H1 (cell line): ENCODE results near the gene PDE4B. TPM values are rescaled to one million over a fixed set of nuclear protein-coding genes. Genes with fewer than 3 reads are reported as not detected.

ENCODE experiments used
- CTCF ChIA-PET: fragments of 300-600 bp; sonication (Branson Sonifier 250); formaldehyde crosslinking; loops from one replicate; lab custom pipeline; 2021; ENCODE audit not compliant: partially characterized antibody; lab: Charles Lee
- POLR2A ChIA-PET: fragments of 300-600 bp; sonication (Branson Sonifier 250); formaldehyde crosslinking; loops from one replicate; lab custom pipeline; 2021; ENCODE audit warnings: inconsistent platforms; ENCODE audit not compliant: partially characterized antibody; lab: Charles Lee
- DNase-seq, 2 experiments: peaks; one replicate each; pipeline versions ENCODE4 v3.0.0 to v3.0.0-alpha.2; 2010 to 2022; ENCODE audit warnings: low spot score in 2 of 2, low read depth in 1 of 2, mixed read lengths in 1 of 2
- FAIRE-seq: peaks from 2 replicates; lab custom pipeline; 2011; peaks lifted over from hg19 to GRCh38; lab: Jason Lieb, UNC
- H2AFZ ChIP-seq: 2 replicates; pipeline ENCODE4 v1.8.1; 2012; ENCODE audit warnings: low read length, inconsistent platforms
- H2AK5ac ChIP-seq: 2 replicates; pipeline ENCODE4 v1.6.1; 2013; ENCODE audit warnings: low read depth, low read length
- H2BK120ac ChIP-seq: replicated peaks from 2 replicates; pipeline ENCODE3; 2013; ENCODE audit warnings: low read depth, low read length, inconsistent platforms
- H2BK12ac ChIP-seq: 2 replicates; pipeline ENCODE4 v1.6.1; 2013; ENCODE audit warnings: low read depth, low read length
- H2BK15ac ChIP-seq: 2 replicates; pipeline ENCODE4 v1.6.1; 2013; ENCODE audit warnings: low read length
- H2BK20ac ChIP-seq: 2 replicates; pipeline ENCODE4 v1.6.1; 2013; ENCODE audit warnings: low read length
- H2BK5ac ChIP-seq: 2 replicates; pipeline ENCODE4 v1.6.1; 2013; ENCODE audit warnings: low read depth, low read length
- H3K14ac ChIP-seq: 2 replicates; pipeline ENCODE4 v1.6.1; 2013; ENCODE audit warnings: inconsistent platforms; ENCODE audit not compliant: insufficient read length
- H3K18ac ChIP-seq: 2 replicates; pipeline ENCODE4 v1.6.1; 2013; ENCODE audit warnings: low read length; ENCODE audit errors: extremely low read depth
- H3K23ac ChIP-seq: 2 replicates; pipeline ENCODE4 v1.6.1; 2013; ENCODE audit warnings: inconsistent platforms; ENCODE audit not compliant: insufficient read length
- H3K23me2 ChIP-seq: 2 replicates; pipeline ENCODE4 v1.6.1; 2013; ENCODE audit warnings: low read depth, low read length
- H3K27ac ChIP-seq: 2 replicates; pipeline ENCODE4 v1.6.1; 2011; ENCODE audit warnings: low read depth, low read length, inconsistent platforms
- H3K27me3 ChIP-seq, 4 experiments: replicated peaks in 1 of 4; 1 replicate in 1 of 4; 2 replicates in 3 of 4; pipeline versions ENCODE4 v1.6.1 to v1.8.1; 2011 to 2013; ENCODE audit warnings: low read length in 3 of 4, mild to moderate bottlenecking in 3 of 4, inconsistent platforms in 2 of 4, mixed read lengths in 2 of 4, moderate library complexity in 1 of 4; ENCODE audit not compliant: control insufficient read depth in 3 of 4, insufficient read depth in 3 of 4; ENCODE audit errors: extremely low read depth in 1 of 4
- H3K36me3 ChIP-seq, 4 experiments: 2 replicates each; pipeline versions ENCODE4 v1.6.1 to v1.8.1; 2011 to 2013; ENCODE audit warnings: mild to moderate bottlenecking in 4 of 4, low read length in 3 of 4, moderate library complexity in 2 of 4, control low read depth in 1 of 4, inconsistent platforms in 1 of 4; ENCODE audit not compliant: insufficient read depth in 4 of 4, control insufficient read depth in 2 of 4
- H3K4ac ChIP-seq: replicated peaks from 2 replicates; pipeline ENCODE3; 2013; ENCODE audit warnings: low read length, low read depth, mixed read lengths, inconsistent platforms; ENCODE audit not compliant: insufficient read length
- H3K4me1 ChIP-seq, 4 experiments: replicated peaks in 1 of 4; 1 replicate in 1 of 4; 2 replicates in 3 of 4; pipeline versions ENCODE4 v1.6.1 to v1.8.1; 2011 to 2013; ENCODE audit warnings: low read length in 3 of 4, inconsistent platforms in 2 of 4, mixed read lengths in 1 of 4; ENCODE audit not compliant: insufficient read depth in 4 of 4, control insufficient read depth in 3 of 4
- H3K4me2 ChIP-seq, 2 experiments: 2 replicates each; pipeline versions ENCODE4 v1.6.1 to v1.8.1; 2011 to 2013; ENCODE audit warnings: low read depth in 2 of 2, low read length in 2 of 2, control low read depth in 1 of 2, inconsistent platforms in 1 of 2, mild to moderate bottlenecking in 1 of 2; ENCODE audit not compliant: insufficient read depth in 1 of 2
- H3K4me3 ChIP-seq, 4 experiments: fragments of 200-600, 300-600 bp in 1 of 4; sonication (generic), shearing (Covaris generic), sonication (Bioruptor Twin) in 1 of 4; 2 replicates each; pipeline versions ENCODE4 v1.5.1 to v1.8.1; 2011 to 2016; ENCODE audit warnings: low read length in 4 of 4, low read depth in 3 of 4, control low read depth in 2 of 4, inconsistent platforms in 2 of 4, mild to moderate bottlenecking in 2 of 4, mixed read lengths in 1 of 4, moderate library complexity in 1 of 4; ENCODE audit not compliant: insufficient read depth in 2 of 4; ENCODE audit errors: extremely low read depth in 1 of 4
- H3K56ac ChIP-seq: replicated peaks from 2 replicates; pipeline ENCODE3; 2013; ENCODE audit warnings: low read depth, mild to moderate bottlenecking, mixed read lengths, low read length, inconsistent platforms; ENCODE audit not compliant: insufficient read length
- H3K79me1 ChIP-seq: 2 replicates; pipeline ENCODE4 v1.6.1; 2013; ENCODE audit warnings: low read depth, low read length, control low read depth
- H3K79me2 ChIP-seq, 2 experiments: 2 replicates each; pipeline versions ENCODE4 v1.6.1 to v1.8.1; 2012 to 2013; ENCODE audit warnings: low read length in 2 of 2, mild to moderate bottlenecking in 2 of 2, inconsistent platforms in 1 of 2; ENCODE audit not compliant: insufficient read depth in 2 of 2, control insufficient read depth in 1 of 2
- H3K9ac ChIP-seq, 4 experiments: replicated peaks in 1 of 4; 1 replicate in 1 of 4; 2 replicates in 3 of 4; pipeline versions ENCODE4 v1.6.1 to v1.8.1; 2011 to 2013; ENCODE audit warnings: low read depth in 3 of 4, low read length in 3 of 4, control low read depth in 2 of 4, mild to moderate bottlenecking in 2 of 4, moderate library complexity in 2 of 4, inconsistent platforms in 1 of 4; ENCODE audit errors: extremely low read depth in 1 of 4
- H3K9me3 ChIP-seq, 2 experiments: 2 replicates each; pipeline versions ENCODE4 v1.6.1 to v1.8.1; 2012 to 2013; ENCODE audit warnings: mild to moderate bottlenecking in 2 of 2, moderate library complexity in 2 of 2, control low read depth in 1 of 2, inconsistent platforms in 1 of 2, low read depth in 1 of 2, low read length in 1 of 2, mixed read lengths in 1 of 2; ENCODE audit not compliant: insufficient read depth in 2 of 2
- H4K20me1 ChIP-seq, 2 experiments: replicated peaks in 1 of 2; 2 replicates each; pipeline versions ENCODE3 to v1.8.1; 2011 to 2013; ENCODE audit warnings: inconsistent platforms in 2 of 2, low read length in 2 of 2, mild to moderate bottlenecking in 1 of 2; ENCODE audit not compliant: insufficient read depth in 2 of 2, control insufficient read depth in 1 of 2
- H4K5ac ChIP-seq: 2 replicates; pipeline ENCODE4 v1.6.1; 2013; ENCODE audit warnings: low read length, low read depth, mixed read lengths, inconsistent platforms; ENCODE audit not compliant: insufficient read length
- H4K8ac ChIP-seq: 2 replicates; pipeline ENCODE4 v1.8.0; 2013; ENCODE audit warnings: mild to moderate bottlenecking, moderate library complexity, low read length, inconsistent platforms; ENCODE audit not compliant: insufficient read depth; ENCODE audit errors: extremely low read depth
- H4K91ac ChIP-seq: replicated peaks from 2 replicates; pipeline ENCODE3; 2013; ENCODE audit warnings: low read length, mixed read lengths, inconsistent platforms; ENCODE audit not compliant: insufficient read length
- CBX8 ChIP-seq: fragments of 300-800, 300-1000 bp; sonication (generic); IDR thresholded peaks from 2 replicates; pipeline ENCODE4 v1.7.1; 2016; ENCODE audit warnings: low read depth, low read length, borderline replicate concordance
- CHD1 ChIP-seq: IDR thresholded peaks from 2 replicates; pipeline ENCODE4 v1.6.1; 2012; ENCODE audit warnings: low read depth, low read length, improper control_type of control experiment
- E2F6 ChIP-seq: IDR thresholded peaks from 2 replicates; pipeline ENCODE4 v1.6.1; 2012; ENCODE audit warnings: inconsistent platforms
- GTF2F1 ChIP-seq: IDR thresholded peaks from 2 replicates; pipeline ENCODE4 v1.6.1; 2012; ENCODE audit warnings: low read depth, low read length, improper control_type of control experiment, borderline replicate concordance
- HDAC2 ChIP-seq, 2 experiments: fragments of 300-600 bp in 1 of 2; sonication (generic) in 1 of 2; IDR thresholded peaks; 2 replicates each; pipeline ENCODE4 v1.6.1; 2011 to 2012; ENCODE audit warnings: low read depth in 2 of 2, low read length in 2 of 2, mild to moderate bottlenecking in 2 of 2, moderate library complexity in 2 of 2, borderline replicate concordance in 1 of 2, inconsistent platforms in 1 of 2
- JUN ChIP-seq: IDR thresholded peaks from 2 replicates; pipeline ENCODE4 v1.6.1; 2011; ENCODE audit warnings: low read depth, mild to moderate bottlenecking, improper control_type of control experiment, low read length
- NRF1 ChIP-seq: IDR thresholded peaks from 2 replicates; pipeline ENCODE4 v1.6.1; 2011; ENCODE audit warnings: mild to moderate bottlenecking, low read depth, low read length, improper control_type of control experiment
- POLR2AphosphoS5 ChIP-seq: IDR thresholded peaks from 2 replicates; pipeline ENCODE4 v1.6.1; 2011; ENCODE audit warnings: low read depth, low read length
- RBBP5 ChIP-seq: IDR thresholded peaks from 2 replicates; pipeline ENCODE4 v1.7.1; 2012; ENCODE audit warnings: low read depth, mild to moderate bottlenecking, inconsistent platforms, low read length, moderate library complexity, borderline replicate concordance
- SIX5 ChIP-seq: IDR thresholded peaks from 2 replicates; pipeline ENCODE4 v1.6.1; 2011; ENCODE audit warnings: mild to moderate bottlenecking, low read depth, low read length
- SUZ12 ChIP-seq: fragments of 200-600 bp; sonication (generic); IDR thresholded peaks from 2 replicates; pipeline ENCODE4 v1.6.1; 2012; ENCODE audit warnings: mild to moderate bottlenecking, inconsistent platforms, low read length, moderate library complexity, mixed read lengths
- ZNF274 ChIP-seq: IDR thresholded peaks from 2 replicates; pipeline ENCODE4 v1.7.0; 2012; ENCODE audit warnings: low read length, borderline replicate concordance; ENCODE audit errors: extremely low read depth
- WGBS, 2 experiments: shearing (Covaris generic) in 1 of 2; methylation state at CpG; one replicate each; pipeline versions ENCODE4 v1.1.6 to v1.1.7; 2013 to 2015; ENCODE audit warnings: low lambda C conversion rate in 2 of 2, mixed read lengths in 2 of 2, inconsistent platforms in 1 of 2, low coverage in 1 of 2, missing lambda C conversion rate in 1 of 2; ENCODE audit not compliant: insufficient replicate concordance in 2 of 2, insufficient coverage in 1 of 2, insufficient read length in 1 of 2; ENCODE audit errors: extremely low coverage in 1 of 2, missing lambda C conversion rate in 1 of 2; 5-methylcytosine and 5-hydroxymethylcytosine counted together
- polyA plus RNA-seq, 7 experiments: library from polyadenylated mRNA; depleted of rRNA in 3 of 7; stranded (reverse) in 5 of 7; unstranded in 2 of 7; fragments of >200 nt in 5 of 7; fragments of 200-250 nt in 2 of 7; gene quantifications; 1 replicate in 5 of 7; 2 replicates in 1 of 7; 4 replicates in 1 of 7; pipeline versions ENCODE4 v1.2.1 to v1.2.3, GENCODE V29; 2011 to 2013; ENCODE audit warnings: missing spikeins in 2 of 7, mixed read lengths in 2 of 7
- total RNA-seq: library from RNA; stranded (reverse); fragmentation: NEBNext Ultra II Directional; extraction: Animal tissue kit (Norgen Biotek cat#: 25700); gene quantifications from 2 replicates; pipeline ENCODE4 v1.2.1, GENCODE V29; 2021
- TF ChIP-seq, protein P1 (sequence below): IDR thresholded peaks from 2 replicates; pipeline ENCODE4 v1.6.1; 2011; ENCODE audit warnings: low read depth, mild to moderate bottlenecking, low read length; ENCODE audit not compliant: insufficient read depth

The PDE4B gene
- total and polyA plus RNA-seq, 2 of the 8 experiments (the other 6 are each of a cell fraction or from before 2014, with no cell fraction given) = 5.0 to 15.1 TPM

DNA sequence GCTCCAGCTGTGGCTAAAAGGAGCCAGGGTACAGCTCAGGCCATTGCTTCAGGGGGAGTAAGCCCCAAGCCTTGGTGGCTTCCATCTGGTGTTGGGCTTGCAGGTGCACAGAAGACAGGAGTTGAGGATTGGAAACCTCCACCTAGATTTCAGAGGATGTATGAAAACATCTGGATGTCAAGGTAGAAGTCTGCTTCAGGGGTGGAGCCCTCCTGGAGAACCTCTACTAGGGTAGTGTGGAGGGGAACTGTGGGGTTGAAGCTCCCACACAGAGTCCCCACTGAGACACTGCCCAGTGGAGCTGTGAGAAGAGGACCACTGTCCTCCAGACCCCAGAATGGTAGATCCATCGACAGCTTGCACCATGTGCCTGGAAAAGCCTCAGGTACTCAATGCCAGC, 183.0 kb downstream of the PDE4B start:
- DNase-seq (no peak), FAIRE-seq (no peak)
- Histone ChIP-seq H3K23me2 (no peaks in the 10 kb centered on the region), H3K27ac (no peak overlapping the region), H3K4me1 (no peaks in the 10 kb centered on the region), H3K36me3 (no peaks in the 10 kb centered on the region), H3K4me3 (no peak overlapping the region), H2BK20ac (no peak overlapping the region), H3K23ac (no peak overlapping the region), H2BK120ac (no peak overlapping the region), H3K18ac (no peak overlapping the region), H3K14ac (no peak overlapping the region), H4K91ac (no peak overlapping the region), H3K56ac (no peak overlapping the region), H3K9me3 (peaks cover 12 to 18% of the 10 kb centered on the region in 2 experiments), H2BK5ac (no peak overlapping the region), H4K8ac (no peak overlapping the region), H3K79me1 (no peaks in the 10 kb centered on the region), H3K27me3 (no peaks in the 10 kb centered on the region), H3K9ac (no peak overlapping the region), H3K79me2 (no peaks in the 10 kb centered on the region), H2AFZ (no peak overlapping the region), H3K4ac (no peak overlapping the region), H2AK5ac (no peak overlapping the region), H4K5ac (no peak overlapping the region), H2BK15ac (no peak overlapping the region), H3K4me2 (no peak overlapping the region), H4K20me1 (no peaks in the 10 kb centered on the region), H2BK12ac (no peak overlapping the region)
- WGBS, 2 experiments = 92% methylated on average over 1 of the region's 1 CpG; no CpG with 5 or more reads in 1 of the 2 experiments
- ChIA-PET CTCF (interaction anchor here (0.6 kb wide), 1 partner anchor 191 kb away, joined by 4 read pairs; no protein-coding TSS in a partner anchor), POLR2A (no interaction called here)
- TF ChIP-seq GTF2F1 (no peak), POLR2AphosphoS5 (no peak), SUZ12 (no peak), ZNF274 (no peak), E2F6 (no peak), SIX5 (no peak), CHD1 (no peak), NRF1 (no peak), JUN (no peak), RBBP5 (no peak), CBX8 (no peak), HDAC2 (IDR thresholded peaks at IDR 0.05; ENCODE audit: borderline replicate concordance in 1 of 2, low read depth in 2 of 2, low read length in 2 of 2) (no peak)
- TF ChIP-seq, protein P1, sequence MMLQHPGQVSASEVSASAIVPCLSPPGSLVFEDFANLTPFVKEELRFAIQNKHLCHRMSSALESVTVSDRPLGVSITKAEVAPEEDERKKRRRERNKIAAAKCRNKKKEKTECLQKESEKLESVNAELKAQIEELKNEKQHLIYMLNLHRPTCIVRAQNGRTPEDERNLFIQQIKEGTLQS = no peak
